GM10248 (cell line): ENCODE measurements around the gene SLC24A3.

ENCODE experiments used
- CTCF ChIA-PET: fragments of 300-600 bp; sonication (Branson Sonifier 250); formaldehyde crosslinking; extraction: SDS; loops from one replicate; lab custom pipeline; 2021; ENCODE audit warnings: antibody characterized with exemption; lab: Yijun Ruan, JAX
- POLR2A ChIA-PET: fragments of 350-650 bp; sonication (Branson Sonifier 250); formaldehyde crosslinking; extraction: SDS; loops from one replicate; lab custom pipeline; 2020; ENCODE audit warnings: antibody characterized with exemption; lab: Yijun Ruan, JAX
- DNase-seq: peaks from one replicate; pipeline ENCODE4 v3.0.0; 2012; ENCODE audit errors: extremely low spot score
- CTCF ChIP-seq: IDR thresholded peaks from 2 replicates; pipeline ENCODE4 v1.5.1; 2012; ENCODE audit warnings: mild to moderate bottlenecking, low read depth; ENCODE audit errors: extremely low read depth, missing control alignments, control extremely low read depth

SLC24A3 gene

GRCh38 chr20:19193349-19193748, 19.1 kb upstream of the SLC24A3 start:
- DNase-seq: no peak
- no peak for TF ChIP-seq CTCF
- CTCF ChIA-PET: interaction anchor here (0.9 to 1.3 kb wide), 3 partner anchors 12 to 391 kb away, joined by 3 to 5 read pairs (median 5); no protein-coding TSS in a partner anchor
- POLR2A ChIA-PET: no interaction called here

- DNase-seq: peak; percentile 65
- POLR2A ChIA-PET: no interaction called here
- TF ChIP-seq CTCF: peak; percentile 83
- CTCF ChIA-PET: interaction anchor here (0.6 to 5.4 kb wide), 34 partner anchors 8 to 573 kb away, joined by 3 to 91 read pairs (median 4); no protein-coding TSS in a partner anchor
Measured at GRCh38 chr20:19205981-19206396, 6.5 kb upstream of the SLC24A3 start.

GRCh38 chr20:19207541-19207940, 4.9 kb upstream of the SLC24A3 start:
- POLR2A ChIA-PET: no interaction called here
- CTCF ChIA-PET: interaction anchor here (0.9 to 5.4 kb wide), 13 partner anchors 9 to 574 kb away, joined by 3 to 91 read pairs (median 4); no protein-coding TSS in a partner anchor
- DNase-seq: no peak

GRCh38 chr20:19210391-19211155, 1.9 kb upstream of the SLC24A3 start:
- no peak for DNase-seq
- CTCF ChIA-PET: interaction anchor here (1.3 to 1.7 kb wide), 2 partner anchors 8 to 373 kb away, joined by 3 to 4 read pairs; no protein-coding TSS in a partner anchor
- no peak for TF ChIP-seq CTCF
- POLR2A ChIA-PET: no interaction called here

More at GRCh38 chr20:19207541-19207940, 4.9 kb upstream of the SLC24A3 start:
- TF ChIP-seq CTCF: no peak

GRCh38 chr20:19211252-19211651, 1.2 kb upstream of the SLC24A3 start:
- POLR2A ChIA-PET: no interaction called here
- no peak for TF ChIP-seq CTCF
- DNase-seq: no peak
- CTCF ChIA-PET: interaction anchor here (1.3 kb wide), 1 partner anchor 373 kb away, joined by 4 read pairs; no protein-coding TSS in a partner anchor

GRCh38 chr20:19211661-19212468, 577 bp upstream of the SLC24A3 start:
- no peak for TF ChIP-seq CTCF
- CTCF ChIA-PET: interaction anchor here (0.6 kb wide), 1 partner anchor 52 kb away, joined by 3 read pairs; no protein-coding TSS in a partner anchor
- DNase-seq: no peak
- POLR2A ChIA-PET: no interaction called here
